NOMO-1 treated with DMSO at 0.1 percent for 48 hours (cell line): ENCODE data around the gene PHF2.

Source experiments
- DNase-seq: peaks from one replicate; lab custom pipeline; 2025; ENCODE audit not compliant: unreplicated experiment; lab: John Stamatoyannopoulos, UW

PHF2 gene

GRCh38 chr9:93598647-93599241, 22.4 kb downstream of the PHF2 start:
- DNase-seq = no peak

- no peak for DNase-seq
Observed at GRCh38 chr9:93599571-93600403, 23.4 kb downstream of the PHF2 start.

GRCh38 chr9:93600504-93600903, 24.1 kb downstream of the PHF2 start:
- DNase-seq = no peak

- no peak for DNase-seq
Observed at GRCh38 chr9:93601063-93601462, 24.7 kb downstream of the PHF2 start.

GRCh38 chr9:93601666-93602065, 25.3 kb downstream of the PHF2 start:
- no peak for DNase-seq

DNA sequence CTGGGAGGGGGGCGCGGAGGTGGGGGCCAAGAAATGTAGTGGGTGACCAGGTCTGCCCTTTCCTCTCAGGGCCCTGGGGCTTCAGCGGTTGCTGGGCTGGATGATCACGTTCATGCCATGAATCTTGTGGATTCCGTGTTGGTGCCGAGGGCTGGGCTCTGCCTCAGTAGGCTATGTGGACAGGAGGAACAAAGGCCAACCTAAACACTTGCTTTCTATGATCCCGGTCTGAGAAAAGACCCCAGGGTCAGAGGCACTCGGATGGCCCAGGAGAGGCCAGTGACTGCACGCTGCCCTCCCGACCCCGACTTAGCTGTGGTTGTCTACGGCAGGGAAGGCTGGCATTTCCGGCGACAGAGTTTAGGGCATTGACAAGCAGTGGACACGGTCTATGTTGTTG, 26.6 kb downstream of the PHF2 start:
- no peak for DNase-seq

- DNase-seq = no peak
Observed at GRCh38 chr9:93603906-93604326, 27.5 kb downstream of the PHF2 start.

GRCh38 chr9:93606187-93606586, 29.8 kb downstream of the PHF2 start:
- DNase-seq = no peak

DNA sequence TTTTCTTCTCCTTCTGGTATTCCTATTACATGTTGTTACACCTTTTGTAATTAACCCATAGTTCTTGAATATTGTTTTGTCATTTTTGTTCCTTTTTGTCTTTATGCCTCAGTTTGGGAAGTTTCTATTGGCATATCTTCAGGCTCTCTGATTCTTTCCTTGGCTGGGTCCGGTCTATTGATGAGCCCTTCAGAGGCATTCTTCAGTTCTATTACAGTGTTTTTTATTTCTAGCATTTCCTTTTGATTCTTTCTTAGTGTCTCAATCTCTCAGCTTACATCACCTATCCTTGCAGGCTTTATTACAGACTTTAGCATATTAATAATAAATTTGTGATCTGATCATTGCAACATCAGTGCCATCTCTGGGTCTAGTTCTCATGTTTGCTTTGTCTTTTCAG, 33.8 kb downstream of the PHF2 start:
- no peak for DNase-seq

DNA sequence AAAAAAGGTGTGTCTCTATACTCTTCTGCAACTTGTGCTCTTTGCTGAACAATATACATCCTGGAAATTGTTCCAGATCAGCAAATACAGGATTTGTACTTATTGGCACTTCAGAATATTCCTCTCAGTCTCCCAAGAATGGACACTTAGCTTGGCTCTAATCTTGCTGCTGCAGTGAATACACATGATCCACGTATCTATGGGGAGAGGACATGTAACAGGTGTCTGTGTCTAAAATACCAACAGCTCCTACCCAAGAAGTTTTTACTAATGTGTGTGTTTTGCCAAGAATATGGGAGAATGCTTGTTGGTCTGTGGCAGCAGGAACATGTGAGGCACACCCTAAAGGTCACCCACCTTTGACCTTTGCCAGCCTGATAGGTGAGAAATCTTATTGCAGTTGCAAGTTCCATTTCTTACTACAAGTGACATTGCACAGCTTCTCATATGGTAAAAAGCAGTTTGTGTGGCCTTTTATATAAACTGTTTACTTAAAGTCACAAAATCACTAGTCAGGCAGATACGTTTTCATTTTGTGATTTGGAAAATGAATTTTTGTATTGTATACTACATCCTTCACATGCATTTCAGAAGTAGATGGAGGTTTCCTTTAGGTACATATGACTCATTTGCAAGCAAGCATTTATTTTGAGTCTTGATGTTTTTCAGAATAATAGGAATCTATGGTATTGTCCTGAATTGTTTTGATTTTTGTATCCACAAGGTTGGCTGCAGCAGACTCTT, 35.8 kb downstream of the PHF2 start:
- no peak for DNase-seq

DNA sequence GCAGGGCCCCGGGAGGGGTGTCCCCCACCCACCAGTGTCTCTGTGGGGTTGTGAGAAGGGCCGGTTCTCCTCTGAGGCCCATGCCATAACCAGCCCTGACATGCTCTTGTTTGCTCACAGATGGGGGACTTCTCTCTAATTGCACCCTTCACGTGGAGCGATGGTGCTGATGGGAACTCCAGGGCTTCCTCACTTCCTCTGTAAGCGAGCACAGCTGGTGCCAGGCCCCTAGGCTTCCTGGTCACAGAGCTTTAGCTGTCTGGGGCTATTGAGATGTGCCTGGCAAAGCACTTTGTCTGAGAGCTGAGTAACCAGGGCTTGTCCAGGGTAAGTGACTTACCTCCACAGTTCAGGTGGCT, 36.4 kb downstream of the PHF2 start:
- DNase-seq = no peak

GRCh38 chr9:93613174-93613573, 36.8 kb downstream of the PHF2 start:
- no peak for DNase-seq

- DNase-seq = no peak
Observed at GRCh38 chr9:93613791-93614190, 37.4 kb downstream of the PHF2 start.

- no peak for DNase-seq
Observed at GRCh38 chr9:93614830-93615468, 38.6 kb downstream of the PHF2 start.

DNA sequence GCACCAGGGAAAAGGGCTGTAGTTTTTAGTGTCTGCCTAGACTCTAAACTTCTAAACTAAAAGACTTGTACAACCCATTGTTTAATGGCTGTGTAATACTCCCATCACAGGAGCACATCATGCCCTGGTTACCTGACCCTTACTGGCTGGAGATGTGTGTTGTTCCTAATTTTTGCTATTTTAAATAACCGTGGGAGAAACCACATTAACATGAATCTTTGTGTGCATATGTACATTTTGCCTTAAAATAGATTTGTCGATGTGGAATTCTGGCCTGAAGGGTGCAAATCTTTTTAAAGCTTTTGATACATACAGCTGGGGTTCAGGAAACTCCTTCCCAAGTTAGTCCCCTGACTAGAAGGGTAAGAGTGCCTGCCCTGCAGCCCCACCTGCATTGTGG, 39.7 kb downstream of the PHF2 start:
- DNase-seq = no peak

GRCh38 chr9:93617273-93617672, 40.9 kb downstream of the PHF2 start:
- DNase-seq = no peak

- DNase-seq = no peak
Observed at GRCh38 chr9:93619272-93619775, 42.9 kb downstream of the PHF2 start.

GRCh38 chr9:93620041-93620506, 43.7 kb downstream of the PHF2 start:
- DNase-seq = no peak

DNA sequence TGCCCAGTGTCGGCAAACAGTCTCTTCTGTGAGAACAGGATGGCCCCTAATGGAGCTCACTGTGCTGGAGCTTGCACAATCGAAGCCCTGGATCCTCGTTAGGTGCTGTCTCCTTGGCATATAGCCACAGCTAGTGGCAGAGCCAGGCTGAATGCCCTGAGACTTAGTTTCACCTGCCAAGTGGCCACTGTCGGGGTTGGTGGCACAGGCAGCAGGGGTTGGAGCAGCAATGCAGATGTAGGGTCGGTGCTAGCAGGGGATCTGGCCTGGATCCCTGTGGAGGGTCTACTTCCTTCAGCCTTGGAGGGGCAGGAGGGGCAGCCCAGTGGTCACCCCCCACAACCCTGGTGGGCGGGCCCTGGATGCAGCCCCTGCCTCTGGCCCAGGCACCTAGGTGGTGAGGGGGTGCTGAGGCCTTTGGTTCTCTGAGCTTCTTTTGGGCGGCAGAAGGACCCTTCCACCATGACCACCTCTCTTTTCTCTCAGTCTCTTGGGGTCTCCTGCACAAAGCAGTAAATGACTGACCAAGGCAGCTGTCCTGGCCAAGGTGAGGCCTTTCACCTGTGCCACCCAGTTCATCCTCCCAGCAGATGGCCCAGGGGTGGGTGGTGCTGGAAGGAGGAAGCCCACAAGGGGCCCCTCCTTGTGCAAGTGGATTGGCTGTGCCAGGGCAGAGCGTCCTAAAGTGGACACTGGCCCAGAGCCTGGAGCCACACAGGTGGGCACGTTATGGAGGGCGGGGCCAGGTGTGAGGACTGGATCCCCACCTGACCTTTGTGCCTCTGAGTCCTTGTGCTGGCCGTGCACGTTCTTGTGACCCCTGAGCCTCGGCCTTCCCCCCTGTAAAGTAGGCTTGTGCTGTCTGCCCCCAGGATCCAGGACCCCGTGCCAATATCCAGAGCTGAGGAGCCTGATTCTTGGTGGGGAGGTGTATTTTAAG, 44.8 kb downstream of the PHF2 start:
- no peak for DNase-seq

DNA sequence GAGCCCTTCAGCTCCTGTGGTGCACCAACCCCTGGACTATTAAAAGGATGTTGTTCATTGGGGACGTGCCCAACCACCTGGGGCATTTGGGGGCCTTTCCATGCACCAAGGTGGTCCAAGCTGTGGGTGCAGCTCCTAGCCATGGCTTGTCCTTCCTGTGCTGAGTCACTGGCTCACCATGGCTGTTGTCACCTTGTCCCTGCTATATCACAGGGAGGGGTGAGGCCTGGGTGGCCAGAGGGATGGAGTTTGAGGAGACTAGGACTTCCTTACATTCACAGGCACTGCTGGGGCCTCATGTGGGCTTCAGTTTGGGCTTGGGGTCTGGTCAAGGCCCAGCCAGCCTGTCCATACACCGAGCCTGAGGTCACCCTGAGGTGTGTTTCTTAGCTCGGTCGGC, 45.5 kb downstream of the PHF2 start:
- no peak for DNase-seq
